Mucosa of descending colon (tissue), 3 donors: ENCODE measurements around the gene SLC26A1. TPM values are rescaled to one million over a fixed set of nuclear protein-coding genes. Genes with fewer than 3 reads are reported as not detected.

Experiments
- ATAC-seq: fragments of 200-7000 bp; cut with Tn5 transposase; one replicate; pipeline ENCODE4 v1.9.1; 2020; ENCODE audit warnings: mild to moderate bottlenecking, moderate library complexity
- DNase-seq, 3 donors: peaks; one replicate each; pipeline ENCODE4 v3.0.0-alpha.2; 2020
- H3K36me3 ChIP-seq: fragments of 200-600 bp; one replicate; pipeline ENCODE4 v1.8.0; 2021; ENCODE audit warnings: low read depth, mild to moderate bottlenecking
- H3K4me1 ChIP-seq: fragments of 200-600 bp; one replicate; pipeline ENCODE4 v1.8.0; 2021; ENCODE audit warnings: low read depth, mild to moderate bottlenecking
- H3K4me3 ChIP-seq: fragments of 200-600 bp; one replicate; pipeline ENCODE4 v1.8.0; 2021; ENCODE audit warnings: mild to moderate bottlenecking
- H3K9me3 ChIP-seq: fragments of 200-600 bp; one replicate; pipeline ENCODE4 v1.8.0; 2021; ENCODE audit warnings: mild to moderate bottlenecking
- intact Hi-C, 2 donors: fragments of 100-400 bp; cut with DNase I in 1 of 2; cut with micrococcal nuclease in 1 of 2; formaldehyde crosslinking; loops; one replicate each; pipeline versions ENCODE4 v1.11.0 to v1.11.1; 2022; cut with DNase I, micrococcal nuclease
- total RNA-seq, 3 donors: library from RNA; stranded (reverse); fragmentation: NEBNext Ultra II Directional in 2 of 3; extraction: Animal tissue kit (Norgen Biotek cat#: 25700) in 2 of 3; gene quantifications; one replicate each; pipeline versions ENCODE4 v1.2.1 to v1.2.4, GENCODE V29; 2021 to 2023
- TF ChIP-seq, protein P1 (sequence below): fragments of 200-600 bp; IDR thresholded peaks from one replicate; pipeline ENCODE4 v1.8.0; 2022; ENCODE audit warnings: antibody characterized with exemption, mild to moderate bottlenecking
- donor health status: DM: no; HTN: no; CAD: no; lungs with moderate emphysema.
- donor health status: DM: no; HTN: no; CAD: no.
- donor health status: DM: no; HTN: yes; CAD: no.

SLC26A1 gene
- total RNA-seq, 3 donors from 2014 or later, result 0.85 to 2.8 (median 1.9) TPM

DNA sequence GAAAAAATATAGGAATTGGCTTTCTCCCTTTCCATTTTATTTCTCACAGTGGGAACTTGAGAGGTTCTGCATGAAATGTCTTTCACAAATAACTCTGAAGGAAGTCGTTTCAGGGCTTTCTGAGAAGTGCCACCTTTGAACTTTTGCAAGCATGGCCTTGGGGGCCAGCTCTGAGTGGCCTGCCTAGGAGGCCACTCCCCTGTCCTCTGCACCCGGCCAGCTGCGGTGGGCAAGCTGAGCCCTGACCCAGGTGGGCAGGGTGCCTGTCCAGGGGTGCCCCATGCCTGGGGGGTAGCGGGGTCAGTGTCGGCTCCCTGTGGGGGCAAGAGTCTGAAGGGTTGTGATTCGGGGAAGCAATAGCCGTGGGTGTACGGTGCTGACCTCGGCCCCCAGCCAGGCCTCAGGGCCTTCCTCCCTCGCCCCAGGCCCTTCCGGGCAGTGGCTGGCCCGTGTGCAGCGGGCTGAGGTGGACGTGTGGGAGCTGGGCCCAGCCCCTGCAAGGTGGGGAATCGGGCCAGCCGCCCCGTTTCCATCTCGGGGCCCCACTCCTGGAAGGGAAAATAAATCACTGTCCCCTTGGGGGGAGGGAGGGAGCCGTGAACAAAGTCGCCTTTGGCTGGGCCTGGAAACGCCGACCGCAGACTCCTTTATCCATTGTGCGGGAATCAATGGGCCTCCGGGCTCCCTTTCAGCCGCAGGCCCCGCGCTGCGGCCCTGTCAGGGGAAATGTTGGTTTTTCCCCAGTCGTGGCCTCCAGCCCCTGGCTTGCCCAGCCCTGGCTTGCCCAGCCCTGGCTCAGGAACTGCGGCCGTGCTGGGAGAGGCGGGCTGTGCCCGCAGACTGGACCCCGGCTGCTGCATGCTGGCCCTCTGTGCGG, 21.3 kb upstream of the SLC26A1 start:
- H3K9me3 ChIP-seq, result no peaks in the 10 kb centered on the region

DNA sequence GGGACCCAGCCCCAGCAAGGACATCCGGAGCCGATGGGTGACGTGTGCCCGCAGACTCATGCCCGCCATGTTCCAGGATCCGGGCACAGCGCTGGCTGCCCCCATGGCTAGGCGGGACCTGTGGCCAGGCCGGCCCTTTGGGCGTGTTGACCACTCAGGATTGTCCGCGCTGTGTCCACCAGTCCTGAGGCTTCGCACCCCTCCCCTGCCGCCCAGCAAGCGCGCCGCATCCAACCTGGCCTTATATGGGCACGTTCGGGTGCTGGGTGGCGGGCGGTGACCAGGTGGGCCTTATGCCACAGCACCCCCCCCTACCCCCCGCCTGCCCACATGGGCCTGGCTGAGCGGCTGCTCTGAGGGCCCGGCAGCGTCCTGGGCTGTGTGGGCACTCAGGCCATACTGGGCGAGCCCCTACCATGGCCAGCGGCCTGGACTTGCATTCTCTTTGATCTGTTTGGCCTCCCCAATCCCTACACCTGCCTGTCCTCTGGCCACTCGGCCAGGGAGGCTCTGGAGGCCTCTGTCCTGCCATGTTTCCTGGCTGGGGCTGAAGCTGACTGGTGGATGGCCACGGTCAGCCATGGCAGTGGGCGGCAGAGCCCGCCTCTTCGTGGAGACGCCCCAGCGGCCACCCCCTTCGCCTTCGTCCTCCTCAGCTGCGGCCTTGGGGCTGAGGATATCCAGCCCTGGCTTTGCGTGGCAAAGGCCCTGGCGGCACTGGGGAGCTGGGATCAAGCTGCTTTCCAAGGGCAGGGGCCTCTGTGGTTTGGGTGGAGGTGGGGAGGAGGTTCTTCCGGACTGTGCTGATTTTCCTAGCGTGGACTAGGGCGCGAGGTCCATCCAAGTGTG, 20.2 kb upstream of the SLC26A1 start:
- no peak for DNase-seq
- Histone ChIP-seq H3K36me3 (no peaks in the 10 kb centered on the region), H3K9me3 (no peaks in the 10 kb centered on the region), H3K4me1 (peaks cover 11% of the 10 kb centered on the region), H3K4me3 (no peak overlapping the region)
- no peak for ATAC-seq
- intact Hi-C loops, result no loop called here
- TF ChIP-seq, protein P1, sequence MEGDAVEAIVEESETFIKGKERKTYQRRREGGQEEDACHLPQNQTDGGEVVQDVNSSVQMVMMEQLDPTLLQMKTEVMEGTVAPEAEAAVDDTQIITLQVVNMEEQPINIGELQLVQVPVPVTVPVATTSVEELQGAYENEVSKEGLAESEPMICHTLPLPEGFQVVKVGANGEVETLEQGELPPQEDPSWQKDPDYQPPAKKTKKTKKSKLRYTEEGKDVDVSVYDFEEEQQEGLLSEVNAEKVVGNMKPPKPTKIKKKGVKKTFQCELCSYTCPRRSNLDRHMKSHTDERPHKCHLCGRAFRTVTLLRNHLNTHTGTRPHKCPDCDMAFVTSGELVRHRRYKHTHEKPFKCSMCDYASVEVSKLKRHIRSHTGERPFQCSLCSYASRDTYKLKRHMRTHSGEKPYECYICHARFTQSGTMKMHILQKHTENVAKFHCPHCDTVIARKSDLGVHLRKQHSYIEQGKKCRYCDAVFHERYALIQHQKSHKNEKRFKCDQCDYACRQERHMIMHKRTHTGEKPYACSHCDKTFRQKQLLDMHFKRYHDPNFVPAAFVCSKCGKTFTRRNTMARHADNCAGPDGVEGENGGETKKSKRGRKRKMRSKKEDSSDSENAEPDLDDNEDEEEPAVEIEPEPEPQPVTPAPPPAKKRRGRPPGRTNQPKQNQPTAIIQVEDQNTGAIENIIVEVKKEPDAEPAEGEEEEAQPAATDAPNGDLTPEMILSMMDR, result no peak

More for the DNA sequence above, 21.3 kb upstream of the SLC26A1 start:
- intact Hi-C loops, result no loop called here
- ATAC-seq (no peak), DNase-seq (no peak)
- TF ChIP-seq, protein P1, result no peak
- Histone ChIP-seq H3K4me1 (peaks cover 11% of the 10 kb centered on the region), H3K4me3 (no peak overlapping the region), H3K36me3 (no peaks in the 10 kb centered on the region)

DNA sequence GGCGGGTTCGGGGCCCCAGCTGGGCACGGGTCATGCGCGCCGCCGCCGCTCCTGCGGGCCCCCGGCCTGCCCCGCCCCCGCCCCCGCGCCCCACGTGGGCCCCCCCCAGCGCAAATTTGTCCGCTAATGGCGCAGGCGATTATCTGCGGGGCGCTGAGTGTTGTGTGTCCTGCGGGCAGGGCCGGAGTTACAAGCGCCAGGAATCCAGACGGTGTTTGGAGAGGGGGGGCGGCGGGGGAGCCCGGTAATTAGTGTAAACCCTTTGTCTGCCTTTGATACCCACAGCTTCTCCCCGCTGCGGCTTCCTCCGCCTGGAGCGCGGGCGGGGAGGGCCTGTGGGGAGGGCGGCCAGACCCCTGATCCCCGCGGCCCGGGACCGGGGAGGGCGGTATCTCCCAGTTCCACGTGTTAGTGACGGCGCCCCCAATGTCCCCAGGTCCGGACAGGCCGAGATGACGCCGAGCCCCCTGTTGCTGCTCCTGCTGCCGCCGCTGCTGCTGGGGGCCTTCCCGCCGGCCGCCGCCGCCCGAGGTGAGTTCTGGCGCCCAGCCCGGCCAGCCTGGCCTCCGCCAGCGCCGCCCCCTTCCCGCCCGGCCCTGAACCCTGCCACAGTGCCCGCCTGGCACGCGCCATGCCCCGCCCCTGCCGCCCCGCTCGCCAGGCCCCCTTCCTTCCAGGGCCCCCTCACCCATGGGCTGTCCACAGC, 19.0 kb upstream of the SLC26A1 start:
- ATAC-seq, result peak; percentile 9
- TF ChIP-seq, protein P1, result no peak
- H3K36me3 ChIP-seq, result no peaks in the 10 kb centered on the region
- peak; percentile 72 to 82 (median 77) for DNase-seq
- H3K4me3 ChIP-seq, result no peak overlapping the region
- H3K4me1 ChIP-seq, result peaks cover 11% of the 10 kb centered on the region
- H3K9me3 ChIP-seq, result no peaks in the 10 kb centered on the region
- intact Hi-C loops, result no loop called here

DNA sequence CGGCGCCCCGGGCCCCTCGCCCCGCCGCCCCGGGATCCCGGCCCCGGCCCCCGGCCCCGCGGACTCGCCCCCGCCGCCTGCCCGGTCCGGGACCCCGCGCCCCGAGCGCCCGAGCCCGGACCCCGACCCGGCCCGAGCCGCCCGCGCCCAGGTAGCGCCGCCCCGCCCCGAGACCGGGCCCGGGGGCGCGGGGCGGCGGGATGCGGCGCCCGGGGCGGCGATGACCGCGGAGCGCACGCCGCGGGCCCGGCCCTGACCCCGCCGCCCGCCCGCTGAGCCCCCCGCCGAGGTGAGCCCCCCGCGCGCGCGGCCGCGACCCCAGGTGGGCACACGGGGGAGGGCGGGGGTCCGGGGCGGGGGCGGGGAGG, 18.4 kb upstream of the SLC26A1 start:
- peaks cover 11% of the 10 kb centered on the region for H3K4me1 ChIP-seq
- DNase-seq, result no peak
- no peak for ATAC-seq

More for the DNA sequence above, 18.4 kb upstream of the SLC26A1 start:
- Histone ChIP-seq H3K36me3 (no peaks in the 10 kb centered on the region), H3K4me3 (no peak overlapping the region), H3K9me3 (no peaks in the 10 kb centered on the region)
- TF ChIP-seq, protein P1, result no peak
- intact Hi-C loops, result no loop called here
